Ascending aorta (tissue), 2 donors: ENCODE results near the gene ATP7A. TPM values are rescaled to one million over a fixed set of nuclear protein-coding genes. Genes with fewer than 3 reads are reported as not detected.
"Not testable (repeated sequence)": the region's sequence is repeated elsewhere in the genome, so short reads cannot be mapped to it uniquely, and the experiment has no call there.

Source experiments
- DNase-seq, 2 donors: peaks; one replicate each; pipeline ENCODE4 v3.0.0-alpha.2; 2019; ENCODE audit warnings: low spot score in 2 of 2
- H3K27ac ChIP-seq, 2 donors: fragments of 200-600 bp; sonication (generic); one replicate each; pipeline ENCODE4 v1.5.1; 2016 to 2017; ENCODE audit warnings: mild to moderate bottlenecking in 1 of 2
- H3K27me3 ChIP-seq: fragments of 200-600 bp; sonication (generic); one replicate; pipeline ENCODE4 v1.5.1; 2017
- H3K36me3 ChIP-seq, 2 donors: fragments of 200-600 bp; sonication (generic); one replicate each; pipeline ENCODE4 v1.5.1; 2016
- H3K4me1 ChIP-seq, 2 donors: fragments of 200-600 bp; sonication (generic); one replicate each; pipeline ENCODE4 v1.5.1; 2016 to 2017; ENCODE audit warnings: mild to moderate bottlenecking in 1 of 2
- H3K4me3 ChIP-seq, 2 donors: fragments of 200-600 bp; sonication (generic); one replicate each; pipeline ENCODE4 v1.5.1; 2016 to 2017; ENCODE audit warnings: mild to moderate bottlenecking in 1 of 2
- H3K9me3 ChIP-seq, 2 donors: fragments of 200-600 bp; sonication (generic); one replicate each; pipeline ENCODE4 v1.5.1; 2016
- CTCF ChIP-seq, 3 experiments: fragments of 200-600 bp in 2 of 3; fragments of 450-650 bp in 1 of 3; sonication (generic) in 2 of 3; IDR thresholded peaks; one replicate each; pipeline ENCODE4 v1.5.1; 2016 to 2019; ENCODE audit warnings: antibody characterized with exemption in 3 of 3, mild to moderate bottlenecking in 1 of 3, moderate library complexity in 1 of 3
- intact Hi-C: fragments of 100-400 bp; cut with DNase I; formaldehyde crosslinking; loops from one replicate; pipeline ENCODE4 v1.15.1; 2023
- total RNA-seq: library from RNA; depleted of rRNA; stranded (reverse); fragments of >200 nt; gene quantifications from one replicate; pipeline ENCODE4 v1.1.0, GENCODE V29; 2016

Gene ATP7A
- total RNA-seq, 1 donor from 2014 or later = 7.5 TPM

GRCh38 chrX:77935886-77936285, 25.4 kb downstream of the ATP7A start:
- intact Hi-C loops = no loop called here
- no peak for TF ChIP-seq CTCF (IDR thresholded peaks at IDR 0.05)
- H3K27me3 ChIP-seq = no peaks in the 10 kb centered on the region
- H3K4me1 ChIP-seq = no peaks in the 10 kb centered on the region
- H3K36me3 ChIP-seq = no peaks in the 10 kb centered on the region
- no peak overlapping the region for H3K27ac ChIP-seq
- no peak overlapping the region for H3K4me3 ChIP-seq
- H3K9me3 ChIP-seq = no peaks in the 10 kb centered on the region
- no peak for DNase-seq

- no peaks in the 10 kb centered on the region for H3K27me3 ChIP-seq
- no peaks in the 10 kb centered on the region for H3K36me3 ChIP-seq
- no peak for TF ChIP-seq CTCF (IDR thresholded peaks at IDR 0.05)
- intact Hi-C loops = no loop called here
- no peak for DNase-seq
- no peaks in the 10 kb centered on the region for H3K4me1 ChIP-seq
- no peak overlapping the region for H3K4me3 ChIP-seq
- no peak overlapping the region for H3K27ac ChIP-seq
- H3K9me3 ChIP-seq = no peaks in the 10 kb centered on the region
These were observed 25.8 kb downstream of the ATP7A start for GRCh38 chrX:77936299-77936698.

- Histone ChIP-seq H3K9me3 (no peaks in the 10 kb centered on the region), H3K4me1 (no peaks in the 10 kb centered on the region), H3K27me3 (no peaks in the 10 kb centered on the region), H3K36me3 (no peaks in the 10 kb centered on the region), H3K27ac (no peak overlapping the region), H3K4me3 (no peak overlapping the region)
- intact Hi-C loops = no loop called here
- TF ChIP-seq CTCF (IDR thresholded peaks at IDR 0.05) = no peak
- no peak for DNase-seq
These were observed 26.8 kb downstream of the ATP7A start for GRCh38 chrX:77937291-77937690.

- no peak overlapping the region for H3K4me3 ChIP-seq
- H3K9me3 ChIP-seq = no peaks in the 10 kb centered on the region
- no peaks in the 10 kb centered on the region for H3K27me3 ChIP-seq
- no peak overlapping the region for H3K27ac ChIP-seq
- TF ChIP-seq CTCF (IDR thresholded peaks at IDR 0.05) = no peak
- intact Hi-C loops = no loop called here
- no peak for DNase-seq
- no peaks in the 10 kb centered on the region for H3K4me1 ChIP-seq
- H3K36me3 ChIP-seq = no peaks in the 10 kb centered on the region
These were observed 27.7 kb downstream of the ATP7A start for GRCh38 chrX:77938083-77938680.

GRCh38 chrX:77945031-77945430, 34.5 kb downstream of the ATP7A start:
- intact Hi-C loops, DNase-seq, H3K4me3 ChIP-seq, H3K4me1 ChIP-seq, H3K27ac ChIP-seq, H3K9me3 ChIP-seq, H3K27me3 ChIP-seq, H3K36me3 ChIP-seq: not testable (repeated sequence)

GRCh38 chrX:77945910-77946545, 35.5 kb downstream of the ATP7A start:
- no peak for DNase-seq
- Histone ChIP-seq H3K4me3 (no peak overlapping the region), H3K27me3 (no peaks in the 10 kb centered on the region), H3K27ac (no peak overlapping the region), H3K36me3 (no peaks in the 10 kb centered on the region), H3K4me1 (no peaks in the 10 kb centered on the region), H3K9me3 (no peaks in the 10 kb centered on the region)
- intact Hi-C loops = no loop called here
- TF ChIP-seq CTCF (IDR thresholded peaks at IDR 0.05) = no peak
